SU-DHL-6 (cell line): ENCODE measurements around the gene PARVA.

Source experiments
- H2AFZ ChIP-seq: fragments of 200-600 bp; sonication (generic); 2 replicates; pipeline ENCODE4 v1.6.1; 2014; ENCODE audit warnings: low read depth, mild to moderate bottlenecking, moderate library complexity, mixed read lengths, antibody characterized with exemption, low read length; ENCODE audit not compliant: severe bottlenecking
- H3F3A ChIP-seq: fragments of 200-600 bp; shearing (Covaris generic); 2 replicates; pipeline ENCODE4 v1.6.0; 2016; ENCODE audit warnings: antibody characterized with exemption, mild to moderate bottlenecking; ENCODE audit not compliant: insufficient read depth
- H3K27ac ChIP-seq: fragments of 200-600 bp; sonication (generic); 2 replicates; pipeline ENCODE4 v1.5.1; 2016; ENCODE audit warnings: low read depth, mild to moderate bottlenecking, low read length, moderate library complexity, mixed read lengths
- H3K27me3 ChIP-seq: fragments of 200-600 bp; sonication (generic), shearing (Covaris generic); 2 replicates; pipeline ENCODE4 v1.6.0; 2014; ENCODE audit warnings: mild to moderate bottlenecking, low read length
- H3K36me3 ChIP-seq: fragments of 200-600 bp; sonication (generic); 2 replicates; pipeline ENCODE4 v1.6.1; 2014; ENCODE audit warnings: mild to moderate bottlenecking, low read length, mixed read lengths
- H3K4me2 ChIP-seq: fragments of 300-600, 200-600 bp; shearing (Covaris generic), sonication (generic); 2 replicates; pipeline ENCODE4 v1.6.0; 2014; ENCODE audit warnings: low read length, low read depth, mild to moderate bottlenecking; ENCODE audit not compliant: poor library complexity, severe bottlenecking
- H3K4me3 ChIP-seq: fragments of 200-600 bp; sonication (generic); 2 replicates; pipeline ENCODE4 v1.5.1; 2014; ENCODE audit warnings: antibody characterized with exemption, low read length, mild to moderate bottlenecking, mixed read lengths; ENCODE audit not compliant: insufficient read depth, poor library complexity, severe bottlenecking
- H3K79me2 ChIP-seq: fragments of 200-600 bp; sonication (generic); 2 replicates; pipeline ENCODE4 v1.6.1; 2014; ENCODE audit warnings: mild to moderate bottlenecking, low read length, moderate library complexity; ENCODE audit not compliant: insufficient read depth
- H3K9ac ChIP-seq: fragments of 200-600 bp; sonication (generic); 2 replicates; pipeline ENCODE4 v1.7.0; 2014; ENCODE audit warnings: mild to moderate bottlenecking, low read length
- H3K9me2 ChIP-seq: fragments of 200-600 bp; sonication (generic); replicated peaks from 2 replicates; pipeline ENCODE4 v1.6.1; 2014; ENCODE audit warnings: low read length; ENCODE audit not compliant: insufficient read depth
- H3K9me3 ChIP-seq: fragments of 200-600 bp; sonication (generic); 2 replicates; pipeline ENCODE4 v1.6.1; 2014; ENCODE audit warnings: low read length, mixed read lengths; ENCODE audit not compliant: insufficient read depth
- H4K20me1 ChIP-seq: fragments of 200-600 bp; sonication (generic); 2 replicates; pipeline ENCODE4 v1.6.1; 2014; ENCODE audit warnings: low read depth, mild to moderate bottlenecking, antibody characterized with exemption, low read length, moderate library complexity, mixed read lengths
- CTCF ChIP-seq: fragments of 200-600 bp; sonication (generic); IDR thresholded peaks from one replicate; pipeline ENCODE4 v1.5.1; 2017; ENCODE audit warnings: antibody characterized with exemption, mild to moderate bottlenecking, low read length, moderate library complexity; ENCODE audit not compliant: insufficient read depth, poor library complexity, severe bottlenecking
- EZH2phosphoT487 ChIP-seq: fragments of 200-600 bp; sonication (generic), shearing (Covaris generic); conservative IDR thresholded peaks from 2 replicates; pipeline ENCODE4 v1.6.1; 2018; ENCODE audit warnings: mild to moderate bottlenecking, antibody characterized with exemption, low read length, moderate library complexity, mixed read lengths

PARVA gene

GRCh38 chr11:12402691-12403120, 25.3 kb downstream of the PARVA start:
- H3K27ac ChIP-seq = no peak overlapping the region
- H4K20me1 ChIP-seq = no peaks in the 10 kb centered on the region
- H3K9me3 ChIP-seq = no peaks in the 10 kb centered on the region
- H3K36me3 ChIP-seq = no peaks in the 10 kb centered on the region
- no peak overlapping the region for H2AFZ ChIP-seq
- no peaks in the 10 kb centered on the region for H3K27me3 ChIP-seq
- no peaks in the 10 kb centered on the region for H3K9me2 ChIP-seq
- no peaks in the 10 kb centered on the region for H3F3A ChIP-seq
- H3K79me2 ChIP-seq = no peaks in the 10 kb centered on the region
- H3K4me2 ChIP-seq = no peak overlapping the region
- TF ChIP-seq EZH2phosphoT487 (no peak), CTCF (no peak)
- no peak overlapping the region for H3K4me3 ChIP-seq
- H3K9ac ChIP-seq = no peak overlapping the region

- H4K20me1 ChIP-seq = no peaks in the 10 kb centered on the region
- TF ChIP-seq CTCF = no peak
- no peak for TF ChIP-seq EZH2phosphoT487
- H3K9me3 ChIP-seq = no peaks in the 10 kb centered on the region
- H3F3A ChIP-seq = no peaks in the 10 kb centered on the region
- H3K4me2 ChIP-seq = no peak overlapping the region
- no peak overlapping the region for H2AFZ ChIP-seq
- no peaks in the 10 kb centered on the region for H3K27me3 ChIP-seq
- H3K27ac ChIP-seq = no peak overlapping the region
- H3K79me2 ChIP-seq = no peaks in the 10 kb centered on the region
- no peaks in the 10 kb centered on the region for H3K36me3 ChIP-seq
- H3K4me3 ChIP-seq = no peak overlapping the region
- no peak overlapping the region for H3K9ac ChIP-seq
- H3K9me2 ChIP-seq = no peaks in the 10 kb centered on the region
These were observed 26.0 kb downstream of the PARVA start for GRCh38 chr11:12403122-12403996.

- Histone ChIP-seq H3K36me3 (no peaks in the 10 kb centered on the region), H3K27ac (no peak overlapping the region), H3F3A (no peaks in the 10 kb centered on the region), H3K9me2 (no peaks in the 10 kb centered on the region), H3K9me3 (no peaks in the 10 kb centered on the region), H3K79me2 (no peaks in the 10 kb centered on the region), H4K20me1 (no peaks in the 10 kb centered on the region), H2AFZ (no peak overlapping the region), H3K27me3 (no peaks in the 10 kb centered on the region), H3K9ac (no peak overlapping the region), H3K4me3 (no peak overlapping the region), H3K4me2 (no peak overlapping the region)
- TF ChIP-seq EZH2phosphoT487 = no peak
- no peak for TF ChIP-seq CTCF
These were observed 26.6 kb downstream of the PARVA start for GRCh38 chr11:12403997-12404350.
